OCI-LY1 (cell line): ENCODE measurements around the gene NKAIN2.

Source experiments
- H2AFZ ChIP-seq: fragments of 200-600 bp; sonication (generic), shearing (Covaris generic); 2 replicates; pipeline ENCODE4 v1.6.0; 2014; ENCODE audit warnings: antibody characterized with exemption, mild to moderate bottlenecking, low read length
- H3F3A ChIP-seq: fragments of 200-600 bp; sonication (generic), shearing (Covaris generic); 2 replicates; pipeline ENCODE4 v1.6.0; 2014; ENCODE audit warnings: mild to moderate bottlenecking, antibody characterized with exemption, low read length, moderate library complexity; ENCODE audit not compliant: insufficient read depth
- H3K27ac ChIP-seq: fragments of 200-600 bp; sonication (generic); 2 replicates; pipeline ENCODE4 v1.5.1; 2014; ENCODE audit warnings: low read length, mixed run types, mild to moderate bottlenecking, low read depth; ENCODE audit not compliant: poor library complexity, severe bottlenecking
- H3K27me3 ChIP-seq: fragments of 200-600 bp; sonication (generic); 2 replicates; pipeline ENCODE4 v1.6.0; 2014; ENCODE audit warnings: antibody characterized with exemption, mild to moderate bottlenecking, low read length, moderate library complexity; ENCODE audit not compliant: insufficient read depth
- H3K36me3 ChIP-seq: fragments of 200-600 bp; sonication (generic); 2 replicates; pipeline ENCODE4 v1.6.1; 2014; ENCODE audit warnings: mild to moderate bottlenecking, antibody characterized with exemption, low read length, moderate library complexity, mixed read lengths; ENCODE audit not compliant: insufficient read depth
- H3K4me1 ChIP-seq: fragments of 200-600 bp; sonication (generic); 2 replicates; pipeline ENCODE4 v1.5.1; 2014; ENCODE audit warnings: mild to moderate bottlenecking, low read length, moderate library complexity; ENCODE audit not compliant: insufficient read depth, severe bottlenecking
- H3K4me2 ChIP-seq: fragments of 200-600 bp; sonication (generic), shearing (Covaris generic); 2 replicates; pipeline ENCODE4 v1.6.1; 2014; ENCODE audit warnings: low read length
- H3K4me3 ChIP-seq: fragments of 200-600 bp; sonication (generic); 2 replicates; pipeline ENCODE4 v1.5.1; 2014; ENCODE audit warnings: low read length, low read depth, mild to moderate bottlenecking, mixed read lengths; ENCODE audit not compliant: poor library complexity, severe bottlenecking
- H3K79me2 ChIP-seq: fragments of 200-600 bp; shearing (Covaris generic); 2 replicates; pipeline ENCODE4 v1.6.1; 2016; ENCODE audit warnings: mixed run types, low read length, mixed read lengths; ENCODE audit not compliant: insufficient read depth
- H3K9ac ChIP-seq: fragments of 200-600 bp; sonication (generic), shearing (Covaris generic); 2 replicates; pipeline ENCODE4 v1.6.1; 2014; ENCODE audit warnings: mild to moderate bottlenecking, low read length, mixed read lengths
- H3K9me2 ChIP-seq: fragments of 200-600 bp; sonication (generic), shearing (Covaris generic); 2 replicates; pipeline ENCODE4 v1.6.1; 2014; ENCODE audit warnings: low read depth, mild to moderate bottlenecking, low read length, mixed read lengths
- H3K9me3 ChIP-seq: fragments of 200-600 bp; shearing (Covaris generic); 2 replicates; pipeline ENCODE4 v1.6.1; 2014; ENCODE audit warnings: low read length, mixed read lengths
- H4K20me1 ChIP-seq: fragments of 200-600 bp; sonication (generic), shearing (Covaris generic); 2 replicates; pipeline ENCODE4 v1.6.0; 2016; ENCODE audit warnings: mild to moderate bottlenecking, low read length; ENCODE audit not compliant: insufficient read depth
- EZH2 ChIP-seq: fragments of 200-600 bp; sonication (generic), shearing (Covaris generic); IDR thresholded peaks from 2 replicates; pipeline ENCODE4 v1.8.0; 2017; ENCODE audit warnings: borderline replicate concordance, mixed run types, mild to moderate bottlenecking, antibody characterized with exemption, low read length, moderate library complexity, mixed read lengths
- TF ChIP-seq, protein P1 (sequence below): fragments of 200-600 bp; sonication (generic), shearing (Covaris generic); IDR thresholded peaks from 2 replicates; pipeline ENCODE4 v1.5.1; 2017; ENCODE audit warnings: mild to moderate bottlenecking, antibody characterized with exemption, low read length, moderate library complexity, mixed read lengths

The NKAIN2 gene

DNA sequence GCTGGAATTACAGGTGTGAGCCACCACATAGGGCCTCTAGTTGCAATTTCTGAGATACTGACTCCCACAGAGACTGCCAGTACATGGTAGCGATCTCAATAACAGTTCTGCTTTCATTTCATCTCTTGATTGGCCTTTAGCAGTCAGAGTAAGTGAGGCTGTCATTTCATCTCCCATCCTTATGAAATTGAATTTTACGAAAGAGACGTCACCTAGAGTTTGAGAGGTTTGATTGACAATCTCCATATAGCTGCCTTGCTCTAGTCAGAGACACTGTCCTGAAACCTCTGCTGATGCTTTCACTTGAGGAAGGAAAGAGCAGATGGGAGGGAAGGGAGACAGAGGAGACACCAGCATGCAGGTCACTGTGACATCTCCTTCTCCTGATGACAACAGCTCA, 466.1 kb downstream of the NKAIN2 start:
- Histone ChIP-seq H3F3A (no peaks in the 10 kb centered on the region), H3K9me3 (no peaks in the 10 kb centered on the region), H3K4me3 (no peak overlapping the region), H3K9ac (no peak overlapping the region), H3K79me2 (no peaks in the 10 kb centered on the region), H4K20me1 (no peaks in the 10 kb centered on the region), H3K4me1 (no peaks in the 10 kb centered on the region), H2AFZ (no peak overlapping the region), H3K27me3 (no peaks in the 10 kb centered on the region), H3K4me2 (no peak overlapping the region), H3K9me2 (no peaks in the 10 kb centered on the region), H3K27ac (no peak overlapping the region), H3K36me3 (no peaks in the 10 kb centered on the region)
- no peak for TF ChIP-seq EZH2
- TF ChIP-seq, protein P1, sequence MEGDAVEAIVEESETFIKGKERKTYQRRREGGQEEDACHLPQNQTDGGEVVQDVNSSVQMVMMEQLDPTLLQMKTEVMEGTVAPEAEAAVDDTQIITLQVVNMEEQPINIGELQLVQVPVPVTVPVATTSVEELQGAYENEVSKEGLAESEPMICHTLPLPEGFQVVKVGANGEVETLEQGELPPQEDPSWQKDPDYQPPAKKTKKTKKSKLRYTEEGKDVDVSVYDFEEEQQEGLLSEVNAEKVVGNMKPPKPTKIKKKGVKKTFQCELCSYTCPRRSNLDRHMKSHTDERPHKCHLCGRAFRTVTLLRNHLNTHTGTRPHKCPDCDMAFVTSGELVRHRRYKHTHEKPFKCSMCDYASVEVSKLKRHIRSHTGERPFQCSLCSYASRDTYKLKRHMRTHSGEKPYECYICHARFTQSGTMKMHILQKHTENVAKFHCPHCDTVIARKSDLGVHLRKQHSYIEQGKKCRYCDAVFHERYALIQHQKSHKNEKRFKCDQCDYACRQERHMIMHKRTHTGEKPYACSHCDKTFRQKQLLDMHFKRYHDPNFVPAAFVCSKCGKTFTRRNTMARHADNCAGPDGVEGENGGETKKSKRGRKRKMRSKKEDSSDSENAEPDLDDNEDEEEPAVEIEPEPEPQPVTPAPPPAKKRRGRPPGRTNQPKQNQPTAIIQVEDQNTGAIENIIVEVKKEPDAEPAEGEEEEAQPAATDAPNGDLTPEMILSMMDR, result no peak

DNA sequence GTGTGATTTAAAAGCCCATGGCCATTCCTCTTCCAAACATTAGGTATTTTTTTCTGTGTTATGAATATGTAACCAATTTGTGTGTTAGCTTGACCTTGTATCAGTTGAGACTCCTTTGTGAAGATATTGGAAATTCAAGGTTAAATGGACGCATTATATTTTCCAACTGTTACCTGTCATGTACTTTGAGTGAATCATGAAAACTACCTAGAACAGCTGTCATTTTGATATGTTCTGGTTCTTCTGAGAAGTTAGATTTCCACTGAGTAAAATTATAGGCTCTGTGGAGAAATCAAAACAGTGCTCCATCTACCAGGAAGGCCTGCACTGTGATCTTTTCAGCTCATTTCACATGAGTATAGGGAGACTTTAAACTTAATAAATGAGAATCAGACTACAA, 470.0 kb downstream of the NKAIN2 start:
- Histone ChIP-seq H3K27ac (no peak overlapping the region), H3K4me1 (no peaks in the 10 kb centered on the region), H3K36me3 (no peaks in the 10 kb centered on the region), H3K9me2 (no peaks in the 10 kb centered on the region), H3K4me3 (no peak overlapping the region), H2AFZ (no peak overlapping the region), H3K79me2 (no peaks in the 10 kb centered on the region), H3F3A (no peaks in the 10 kb centered on the region), H3K9ac (no peak overlapping the region), H3K9me3 (no peaks in the 10 kb centered on the region), H4K20me1 (no peaks in the 10 kb centered on the region), H3K4me2 (no peak overlapping the region), H3K27me3 (no peaks in the 10 kb centered on the region)
- TF ChIP-seq EZH2, result no peak
- TF ChIP-seq, protein P1, result no peak

DNA sequence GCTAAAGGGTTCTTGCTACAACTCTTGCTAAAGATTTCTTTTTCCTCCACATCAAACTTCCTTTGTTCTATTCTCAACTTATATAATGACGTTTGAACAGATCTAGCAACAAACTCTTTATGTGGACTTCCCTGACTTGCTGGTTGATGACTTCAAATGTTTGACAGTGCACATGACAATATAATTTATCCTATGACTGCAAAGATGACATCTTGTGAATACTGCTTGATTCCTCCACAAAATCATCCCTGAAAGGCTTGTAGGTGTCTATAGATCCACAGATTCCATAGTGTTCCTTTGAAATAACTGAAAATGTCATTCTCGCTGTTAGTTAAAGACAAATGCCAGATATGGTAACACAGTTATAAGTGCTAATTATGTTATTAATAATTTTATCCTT, 478.9 kb downstream of the NKAIN2 start:
- no peaks in the 10 kb centered on the region for H3K36me3 ChIP-seq
- no peaks in the 10 kb centered on the region for H3K4me1 ChIP-seq
- H2AFZ ChIP-seq, result no peak overlapping the region
- no peaks in the 10 kb centered on the region for H3F3A ChIP-seq
- H3K27me3 ChIP-seq, result no peaks in the 10 kb centered on the region
- H3K4me2 ChIP-seq, result no peak overlapping the region
- no peaks in the 10 kb centered on the region for H3K79me2 ChIP-seq
- no peak overlapping the region for H3K4me3 ChIP-seq
- H3K9me2 ChIP-seq, result no peaks in the 10 kb centered on the region
- TF ChIP-seq EZH2, result no peak
- TF ChIP-seq, protein P1, result no peak
- no peak overlapping the region for H3K9ac ChIP-seq
- H3K27ac ChIP-seq, result no peak overlapping the region
- no peaks in the 10 kb centered on the region for H4K20me1 ChIP-seq
- no peaks in the 10 kb centered on the region for H3K9me3 ChIP-seq
